GM19035 (cell line): ENCODE results near the gene GALNT17.

Source experiments
- ATAC-seq: cut with Tn5 transposase; IDR thresholded peaks from one replicate; pipeline ENCODE4 v1.9.1; 2021; ENCODE audit not compliant: unreplicated experiment

Gene GALNT17

GRCh38 chr7:71278257-71278656 lies 146.3 kb downstream of the GALNT17 start:
- ATAC-seq = no peak

GRCh38 chr7:71281261-71281660 lies 149.3 kb downstream of the GALNT17 start:
- no peak for ATAC-seq

GRCh38 chr7:71283802-71284201 lies 151.9 kb downstream of the GALNT17 start:
- ATAC-seq = no peak

- no peak for ATAC-seq
Measured at GRCh38 chr7:71285571-71286145, 153.7 kb downstream of the GALNT17 start.

GRCh38 chr7:71286336-71286735 lies 154.4 kb downstream of the GALNT17 start:
- ATAC-seq = no peak

- no peak for ATAC-seq
Measured at GRCh38 chr7:71286924-71287323, 155.0 kb downstream of the GALNT17 start.

- ATAC-seq = no peak
Measured at GRCh38 chr7:71290452-71290851, 158.5 kb downstream of the GALNT17 start.

- no peak for ATAC-seq
Measured at GRCh38 chr7:71298378-71298777, 166.4 kb downstream of the GALNT17 start.

GRCh38 chr7:71300086-71300485 lies 168.1 kb downstream of the GALNT17 start:
- no peak for ATAC-seq

- ATAC-seq = no peak
Measured at GRCh38 chr7:71300603-71301002, 168.7 kb downstream of the GALNT17 start.

GRCh38 chr7:71301167-71301566 lies 169.2 kb downstream of the GALNT17 start:
- no peak for ATAC-seq

- ATAC-seq = no peak
Measured at GRCh38 chr7:71303566-71303965, 171.6 kb downstream of the GALNT17 start.

- no peak for ATAC-seq
Measured at GRCh38 chr7:71308096-71308495, 176.2 kb downstream of the GALNT17 start.

- ATAC-seq = no peak
Measured at GRCh38 chr7:71311576-71311975, 179.6 kb downstream of the GALNT17 start.

- ATAC-seq = no peak
Measured at GRCh38 chr7:71312755-71313490, 181.0 kb downstream of the GALNT17 start.

- no peak for ATAC-seq
Measured at GRCh38 chr7:71313553-71313952, 181.6 kb downstream of the GALNT17 start.

GRCh38 chr7:71320916-71321315 lies 189.0 kb downstream of the GALNT17 start:
- ATAC-seq = no peak

GRCh38 chr7:71322201-71322600 lies 190.3 kb downstream of the GALNT17 start:
- ATAC-seq = no peak

- no peak for ATAC-seq
Measured at GRCh38 chr7:71323726-71324125, 191.8 kb downstream of the GALNT17 start.

GRCh38 chr7:71325151-71325550 lies 193.2 kb downstream of the GALNT17 start:
- ATAC-seq = no peak

- no peak for ATAC-seq
Measured at GRCh38 chr7:71326595-71326994, 194.7 kb downstream of the GALNT17 start.

GRCh38 chr7:71327946-71328345 lies 196.0 kb downstream of the GALNT17 start:
- no peak for ATAC-seq
